Stomach smooth muscle (tissue), 2 donors: ENCODE data around the gene TCF4.

Source experiments
- H3K27ac ChIP-seq: one replicate; pipeline ENCODE4 v1.7.0; 2013; ENCODE audit warnings: mild to moderate bottlenecking, low read length, inconsistent platforms
- H3K27me3 ChIP-seq, 2 donors: one replicate each; pipeline ENCODE4 v1.7.0; 2013; ENCODE audit warnings: low read length in 2 of 2; ENCODE audit not compliant: insufficient read depth in 2 of 2, control insufficient read depth in 1 of 2
- H3K36me3 ChIP-seq, 2 donors: one replicate each; pipeline ENCODE4 v1.7.0; 2013; ENCODE audit warnings: low read length in 2 of 2; ENCODE audit not compliant: control insufficient read depth in 2 of 2, insufficient read depth in 2 of 2
- H3K4me1 ChIP-seq: one replicate; pipeline ENCODE4 v1.7.0; 2013; ENCODE audit warnings: low read length; ENCODE audit not compliant: control insufficient read depth, insufficient read depth
- H3K4me3 ChIP-seq, 2 donors: one replicate each; pipeline ENCODE4 v1.7.0; 2013; ENCODE audit warnings: low read length in 2 of 2
- H3K9ac ChIP-seq, 2 donors: one replicate each; pipeline ENCODE4 v1.7.0; 2013; ENCODE audit warnings: low read length in 2 of 2, mild to moderate bottlenecking in 1 of 2
- H3K9me3 ChIP-seq, 2 donors: one replicate each; pipeline ENCODE4 v1.7.0; 2013; ENCODE audit warnings: low read length in 2 of 2; ENCODE audit not compliant: control insufficient read depth in 2 of 2
- donor health status: healthy.
- donor health status: Pancreatic carcinoma.

Gene TCF4

DNA sequence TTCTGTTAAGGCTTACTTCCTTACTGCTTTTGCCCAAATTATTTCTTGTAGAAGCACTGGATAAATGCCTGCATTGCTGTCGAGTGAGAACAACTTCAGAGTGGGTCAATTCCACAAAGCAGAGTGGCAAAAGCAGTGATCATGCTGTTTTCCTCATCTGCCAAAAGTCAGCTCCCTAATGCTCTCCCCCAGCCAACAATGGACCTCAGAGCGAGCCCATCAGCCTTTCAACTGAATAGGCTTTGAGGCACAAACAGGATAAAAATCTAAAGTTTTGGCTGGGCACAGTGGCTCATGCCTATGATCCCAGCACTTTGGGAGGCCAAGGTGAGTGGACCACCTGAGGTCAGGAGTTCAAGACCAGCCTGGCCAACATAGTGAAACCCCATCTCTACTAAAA is 222.7 kb downstream of the TCF4 start:
- Histone ChIP-seq H3K36me3 (no peaks in the 10 kb centered on the region), H3K27ac (no peak overlapping the region), H3K4me3 (no peak overlapping the region)

GRCh38 chr18:55362303-55362702 is 225.7 kb downstream of the TCF4 start:
- Histone ChIP-seq H3K36me3 (no peaks in the 10 kb centered on the region), H3K9ac (no peak overlapping the region), H3K27ac (no peak overlapping the region), H3K4me1 (no peaks in the 10 kb centered on the region), H3K9me3 (no peaks in the 10 kb centered on the region), H3K4me3 (no peak overlapping the region), H3K27me3 (no peaks in the 10 kb centered on the region)

More for the DNA sequence above, 222.7 kb downstream of the TCF4 start:
- Histone ChIP-seq H3K27me3 (no peaks in the 10 kb centered on the region), H3K9ac (no peak overlapping the region), H3K9me3 (no peaks in the 10 kb centered on the region), H3K4me1 (no peaks in the 10 kb centered on the region)

GRCh38 chr18:55361492-55362250 is 226.3 kb downstream of the TCF4 start:
- Histone ChIP-seq H3K9ac (no peak overlapping the region), H3K9me3 (no peaks in the 10 kb centered on the region), H3K4me3 (no peak overlapping the region), H3K4me1 (no peaks in the 10 kb centered on the region), H3K27ac (no peak overlapping the region), H3K36me3 (no peaks in the 10 kb centered on the region), H3K27me3 (no peaks in the 10 kb centered on the region)

DNA sequence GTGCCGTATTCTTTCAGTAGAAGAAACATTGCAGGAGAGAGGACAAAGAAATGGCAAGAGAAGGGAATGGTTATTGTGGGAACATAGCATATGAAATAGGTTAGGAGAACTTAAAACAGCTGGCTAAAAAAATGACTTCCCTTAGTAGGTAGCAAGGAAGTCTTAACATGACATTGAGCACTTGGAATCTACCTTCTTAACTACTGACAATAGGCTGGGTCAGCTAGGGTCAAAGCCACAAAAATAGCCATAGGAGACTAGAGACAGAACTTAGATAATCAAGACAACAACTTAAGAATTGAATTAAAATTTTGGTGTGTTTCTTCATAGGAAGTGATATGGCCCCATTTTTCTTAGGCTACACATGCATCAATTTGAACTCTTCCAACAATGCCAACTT is 227.9 kb downstream of the TCF4 start:
- H3K36me3 ChIP-seq = no peaks in the 10 kb centered on the region
- no peaks in the 10 kb centered on the region for H3K27me3 ChIP-seq
- H3K27ac ChIP-seq = no peak overlapping the region
- no peak overlapping the region for H3K9ac ChIP-seq
- H3K4me3 ChIP-seq = no peak overlapping the region
- no peaks in the 10 kb centered on the region for H3K9me3 ChIP-seq
- H3K4me1 ChIP-seq = no peaks in the 10 kb centered on the region

DNA sequence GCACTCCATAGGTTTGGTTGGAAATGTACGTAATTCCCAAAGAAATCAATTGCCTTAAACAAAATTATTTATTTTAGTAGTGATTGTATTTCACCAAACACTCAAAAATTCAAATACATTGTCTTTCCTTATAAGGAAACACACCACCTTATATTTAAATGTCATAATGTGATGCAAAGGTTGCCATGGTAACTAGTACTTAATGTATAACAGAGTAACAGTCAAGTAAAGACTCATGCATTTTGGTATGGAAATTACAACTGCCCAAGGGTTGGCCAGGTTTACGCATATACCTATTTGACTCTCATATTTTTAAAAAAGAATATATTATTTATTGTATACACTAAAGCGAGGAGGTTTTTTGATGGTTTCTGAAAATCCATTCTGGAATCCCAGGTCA is 231.2 kb downstream of the TCF4 start:
- no peaks in the 10 kb centered on the region for H3K36me3 ChIP-seq
- H3K27me3 ChIP-seq = no peaks in the 10 kb centered on the region
- no peaks in the 10 kb centered on the region for H3K9me3 ChIP-seq
- no peak overlapping the region for H3K9ac ChIP-seq
- no peaks in the 10 kb centered on the region for H3K4me1 ChIP-seq
- no peak overlapping the region for H3K4me3 ChIP-seq
- no peak overlapping the region for H3K27ac ChIP-seq

GRCh38 chr18:55355223-55355622 is 232.8 kb downstream of the TCF4 start:
- Histone ChIP-seq H3K9ac (no peak overlapping the region), H3K27me3 (no peaks in the 10 kb centered on the region), H3K9me3 (no peaks in the 10 kb centered on the region), H3K36me3 (no peaks in the 10 kb centered on the region), H3K4me1 (no peaks in the 10 kb centered on the region), H3K27ac (no peak overlapping the region), H3K4me3 (no peak overlapping the region)

DNA sequence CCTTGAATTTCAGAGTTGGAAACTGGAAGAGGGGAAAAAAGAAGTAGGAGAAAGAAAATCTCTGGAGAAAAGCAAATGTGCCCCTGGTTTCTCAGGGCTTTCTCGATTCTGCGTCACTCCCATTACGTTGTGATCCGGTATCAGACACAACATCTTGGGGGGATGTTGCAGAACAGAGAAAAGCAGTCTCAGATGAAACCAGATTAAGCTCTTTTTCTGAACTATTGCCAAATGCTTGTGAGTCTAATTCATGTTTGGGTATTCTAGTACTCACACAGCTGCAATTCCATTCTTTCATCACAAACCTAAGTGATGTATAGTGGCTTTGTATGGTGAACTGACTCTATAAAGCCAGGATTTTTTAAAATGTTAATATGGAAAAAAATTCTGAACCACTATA is 233.2 kb downstream of the TCF4 start:
- no peaks in the 10 kb centered on the region for H3K36me3 ChIP-seq
- no peaks in the 10 kb centered on the region for H3K4me1 ChIP-seq
- no peak overlapping the region for H3K4me3 ChIP-seq

DNA sequence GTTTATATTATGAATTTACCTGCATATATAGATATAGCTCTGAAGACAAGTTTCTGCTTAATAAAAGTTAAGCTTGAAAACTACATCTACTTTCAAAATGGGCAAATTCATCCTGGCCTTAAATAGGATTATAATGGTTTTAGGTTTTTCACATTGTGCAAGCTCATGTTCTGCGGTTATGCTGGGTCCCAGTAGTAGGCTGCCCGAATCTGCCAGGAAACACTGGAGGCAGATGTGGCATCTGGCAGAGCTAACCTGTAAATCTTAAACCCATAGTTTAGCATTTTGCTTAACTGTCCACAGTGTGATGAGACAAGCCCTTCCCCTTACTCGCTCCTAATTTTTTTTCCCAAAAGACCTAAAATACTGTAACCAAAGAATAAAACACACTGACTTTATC is 234.2 kb downstream of the TCF4 start:
- H3K9me3 ChIP-seq = no peaks in the 10 kb centered on the region
- H3K27ac ChIP-seq = no peak overlapping the region
- no peak overlapping the region for H3K9ac ChIP-seq
- H3K4me3 ChIP-seq = no peak overlapping the region
- no peaks in the 10 kb centered on the region for H3K36me3 ChIP-seq
- no peaks in the 10 kb centered on the region for H3K4me1 ChIP-seq
- H3K27me3 ChIP-seq = no peaks in the 10 kb centered on the region

More for the DNA sequence above, 233.2 kb downstream of the TCF4 start:
- Histone ChIP-seq H3K27ac (no peak overlapping the region), H3K9me3 (no peaks in the 10 kb centered on the region), H3K27me3 (no peaks in the 10 kb centered on the region), H3K9ac (no peak overlapping the region)

DNA sequence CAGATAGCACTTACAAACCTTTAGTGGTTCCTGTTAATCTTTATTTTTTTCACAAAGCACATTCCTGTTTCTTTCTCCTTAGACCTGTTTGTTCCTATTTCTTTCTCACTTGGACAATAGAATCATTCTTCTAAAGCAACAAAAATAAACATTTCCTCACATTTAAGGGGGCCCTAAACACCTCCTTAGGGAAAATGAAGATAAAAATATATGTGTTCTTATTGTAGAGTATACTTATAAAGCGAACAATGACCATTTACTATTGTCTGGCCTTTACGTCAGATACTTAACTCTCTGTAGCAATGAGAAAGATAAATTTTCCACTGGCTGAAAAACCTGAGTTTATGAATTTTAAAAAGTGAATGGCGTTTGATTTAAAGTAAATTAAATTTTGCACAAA is 234.6 kb downstream of the TCF4 start:
- H3K27ac ChIP-seq = no peak overlapping the region
- H3K4me3 ChIP-seq = no peak overlapping the region
- no peaks in the 10 kb centered on the region for H3K36me3 ChIP-seq
- H3K9me3 ChIP-seq = no peaks in the 10 kb centered on the region
- H3K27me3 ChIP-seq = no peaks in the 10 kb centered on the region
- H3K9ac ChIP-seq = no peak overlapping the region
- H3K4me1 ChIP-seq = no peaks in the 10 kb centered on the region

- Histone ChIP-seq H3K4me3 (no peak overlapping the region), H3K9me3 (no peaks in the 10 kb centered on the region), H3K36me3 (no peaks in the 10 kb centered on the region), H3K4me1 (no peaks in the 10 kb centered on the region), H3K27ac (no peak overlapping the region), H3K9ac (no peak overlapping the region), H3K27me3 (no peaks in the 10 kb centered on the region)
Observed at GRCh38 chr18:55351980-55352714, 235.8 kb downstream of the TCF4 start.

- no peaks in the 10 kb centered on the region for H3K36me3 ChIP-seq
- H3K9me3 ChIP-seq = no peaks in the 10 kb centered on the region
- H3K27me3 ChIP-seq = no peaks in the 10 kb centered on the region
- no peak overlapping the region for H3K9ac ChIP-seq
- H3K4me1 ChIP-seq = no peaks in the 10 kb centered on the region
- H3K27ac ChIP-seq = no peak overlapping the region
- no peak overlapping the region for H3K4me3 ChIP-seq
Observed at GRCh38 chr18:55351241-55351691, 236.7 kb downstream of the TCF4 start.
